Activated T-cell treated with anti-CD3 and anti-CD28 coated beads, Interleukin-2, amount 50 U/mL, for 48 hours (primary cell): ENCODE measurements around the gene REPS1.

Experiments used
- DNase-seq, 2 experiments: peaks; one replicate each; pipeline ENCODE4 v3.0.0-alpha.2; 2020

Gene REPS1

GRCh38 chr6:138914701-138915100 is 73.4 kb downstream of the REPS1 start:
- DNase-seq = no peak

GRCh38 chr6:138912308-138912707 is 75.7 kb downstream of the REPS1 start:
- no peak for DNase-seq

GRCh38 chr6:138909975-138910374 is 78.1 kb downstream of the REPS1 start:
- DNase-seq = no peak

- DNase-seq = no peak
These were observed 78.5 kb downstream of the REPS1 start for GRCh38 chr6:138909511-138909910.

GRCh38 chr6:138907167-138907566 is 80.9 kb downstream of the REPS1 start:
- DNase-seq = no peak

- no peak for DNase-seq
These were observed 91.0 kb downstream of the REPS1 start for GRCh38 chr6:138897031-138897430.

GRCh38 chr6:138896104-138896756 is 91.8 kb downstream of the REPS1 start:
- no peak for DNase-seq

- no peak for DNase-seq
These were observed 96.6 kb downstream of the REPS1 start for GRCh38 chr6:138891255-138891986.

- DNase-seq = no peak
These were observed 102.8 kb downstream of the REPS1 start for GRCh38 chr6:138885156-138885819.

- DNase-seq = peak in 1 of 2 experiments; percentile 23
These were observed 105.6 kb downstream of the REPS1 start for GRCh38 chr6:138882369-138883017.

- no peak for DNase-seq
These were observed 114.9 kb downstream of the REPS1 start for GRCh38 chr6:138873191-138873590.

- DNase-seq = no peak
These were observed 118.7 kb downstream of the REPS1 start for GRCh38 chr6:138869398-138869797.

GRCh38 chr6:138868181-138868580 is 119.9 kb downstream of the REPS1 start:
- no peak for DNase-seq

- DNase-seq = no peak
These were observed 122.5 kb downstream of the REPS1 start for GRCh38 chr6:138865480-138866109.

- no peak for DNase-seq
These were observed 123.6 kb downstream of the REPS1 start for GRCh38 chr6:138864343-138864890.

- DNase-seq = no peak
These were observed 124.7 kb downstream of the REPS1 start for GRCh38 chr6:138863321-138863720.

- DNase-seq = no peak
These were observed 125.6 kb downstream of the REPS1 start for GRCh38 chr6:138862456-138862855.

- no peak for DNase-seq
These were observed 130.3 kb downstream of the REPS1 start for GRCh38 chr6:138857775-138858174.

- DNase-seq = no peak
These were observed 131.4 kb downstream of the REPS1 start for GRCh38 chr6:138856654-138857053.
